Stomach smooth muscle (tissue), 2 donors: ENCODE results near the gene FKBP8.

ENCODE experiments used
- H3K27ac ChIP-seq: one replicate; pipeline ENCODE4 v1.7.0; 2013; ENCODE audit warnings: mild to moderate bottlenecking, low read length, inconsistent platforms
- H3K27me3 ChIP-seq, 2 donors: one replicate each; pipeline ENCODE4 v1.7.0; 2013; ENCODE audit warnings: low read length in 2 of 2; ENCODE audit not compliant: insufficient read depth in 2 of 2, control insufficient read depth in 1 of 2
- H3K36me3 ChIP-seq, 2 donors: one replicate each; pipeline ENCODE4 v1.7.0; 2013; ENCODE audit warnings: low read length in 2 of 2; ENCODE audit not compliant: control insufficient read depth in 2 of 2, insufficient read depth in 2 of 2
- H3K4me1 ChIP-seq: one replicate; pipeline ENCODE4 v1.7.0; 2013; ENCODE audit warnings: low read length; ENCODE audit not compliant: control insufficient read depth, insufficient read depth
- H3K4me3 ChIP-seq, 2 donors: one replicate each; pipeline ENCODE4 v1.7.0; 2013; ENCODE audit warnings: low read length in 2 of 2
- H3K9ac ChIP-seq, 2 donors: one replicate each; pipeline ENCODE4 v1.7.0; 2013; ENCODE audit warnings: low read length in 2 of 2, mild to moderate bottlenecking in 1 of 2
- H3K9me3 ChIP-seq, 2 donors: one replicate each; pipeline ENCODE4 v1.7.0; 2013; ENCODE audit warnings: low read length in 2 of 2; ENCODE audit not compliant: control insufficient read depth in 2 of 2
- donor health status: healthy.
- donor health status: Pancreatic carcinoma.

Gene FKBP8

GRCh38 chr19:18520848-18521691 lies 22.3 kb downstream of the FKBP8 start:
- Histone ChIP-seq H3K4me1 (peaks cover 13% of the 10 kb centered on the region), H3K36me3 (no peaks in the 10 kb centered on the region), H3K4me3 (peak overlapping the region; percentile 93 to 95), H3K27ac (peak overlapping the region; percentile 89), H3K27me3 (no peaks in the 10 kb centered on the region), H3K9me3 (no peaks in the 10 kb centered on the region), H3K9ac (peak overlapping the region; percentile 97 to 99)

GRCh38 chr19:18519962-18520847 lies 23.2 kb downstream of the FKBP8 start:
- Histone ChIP-seq H3K4me1 (peaks cover 16% of the 10 kb centered on the region), H3K27me3 (no peaks in the 10 kb centered on the region), H3K4me3 (peak overlapping the region; percentile 93 to 95), H3K9me3 (no peaks in the 10 kb centered on the region), H3K36me3 (no peaks in the 10 kb centered on the region), H3K27ac (peak overlapping the region; percentile 89), H3K9ac (peak overlapping the region; percentile 97 to 99)

GRCh38 chr19:18518639-18519038 lies 24.7 kb downstream of the FKBP8 start:
- Histone ChIP-seq H3K9ac (no peak overlapping the region), H3K27ac (no peak overlapping the region), H3K4me3 (no peak overlapping the region), H3K4me1 (peaks cover 26% of the 10 kb centered on the region), H3K9me3 (no peaks in the 10 kb centered on the region), H3K27me3 (no peaks in the 10 kb centered on the region), H3K36me3 (no peaks in the 10 kb centered on the region)

GRCh38 chr19:18517606-18518005 lies 25.8 kb downstream of the FKBP8 start:
- Histone ChIP-seq H3K36me3 (no peaks in the 10 kb centered on the region), H3K4me3 (no peak overlapping the region), H3K9me3 (no peaks in the 10 kb centered on the region), H3K9ac (no peak overlapping the region), H3K27me3 (no peaks in the 10 kb centered on the region), H3K27ac (no peak overlapping the region), H3K4me1 (peaks cover 31% of the 10 kb centered on the region)

- Histone ChIP-seq H3K4me3 (no peak overlapping the region), H3K9ac (no peak overlapping the region), H3K27ac (no peak overlapping the region), H3K9me3 (no peaks in the 10 kb centered on the region), H3K4me1 (peaks cover 30% of the 10 kb centered on the region), H3K36me3 (no peaks in the 10 kb centered on the region), H3K27me3 (no peaks in the 10 kb centered on the region)
These were observed 27.4 kb downstream of the FKBP8 start for GRCh38 chr19:18515959-18516358.

GRCh38 chr19:18514800-18515682 lies 28.3 kb downstream of the FKBP8 start:
- H3K9ac ChIP-seq = no peak overlapping the region
- H3K27me3 ChIP-seq = no peaks in the 10 kb centered on the region
- H3K4me1 ChIP-seq = peaks cover 28% of the 10 kb centered on the region
- H3K4me3 ChIP-seq = no peak overlapping the region
- H3K27ac ChIP-seq = no peak overlapping the region
- no peaks in the 10 kb centered on the region for H3K9me3 ChIP-seq
- no peaks in the 10 kb centered on the region for H3K36me3 ChIP-seq

- H3K9ac ChIP-seq = no peak overlapping the region
- no peaks in the 10 kb centered on the region for H3K36me3 ChIP-seq
- no peaks in the 10 kb centered on the region for H3K27me3 ChIP-seq
- H3K4me1 ChIP-seq = peaks cover 36% of the 10 kb centered on the region
- H3K4me3 ChIP-seq = no peak overlapping the region
- no peak overlapping the region for H3K27ac ChIP-seq
- no peaks in the 10 kb centered on the region for H3K9me3 ChIP-seq
These were observed 29.5 kb downstream of the FKBP8 start for GRCh38 chr19:18513868-18514267.

- no peaks in the 10 kb centered on the region for H3K27me3 ChIP-seq
- peaks cover 61% of the 10 kb centered on the region for H3K4me1 ChIP-seq
- H3K27ac ChIP-seq = no peak overlapping the region
- no peaks in the 10 kb centered on the region for H3K9me3 ChIP-seq
- H3K36me3 ChIP-seq = no peaks in the 10 kb centered on the region
- H3K9ac ChIP-seq = no peak overlapping the region
- H3K4me3 ChIP-seq = no peak overlapping the region
These were observed 33.2 kb downstream of the FKBP8 start for GRCh38 chr19:18510216-18510615.

- H3K4me3 ChIP-seq = no peak overlapping the region
- no peaks in the 10 kb centered on the region for H3K36me3 ChIP-seq
- H3K4me1 ChIP-seq = peaks cover 67% of the 10 kb centered on the region
- H3K9me3 ChIP-seq = no peaks in the 10 kb centered on the region
- H3K27ac ChIP-seq = no peak overlapping the region
- no peaks in the 10 kb centered on the region for H3K27me3 ChIP-seq
- no peak overlapping the region for H3K9ac ChIP-seq
These were observed 34.8 kb downstream of the FKBP8 start for GRCh38 chr19:18508585-18508984.

- H3K9ac ChIP-seq = no peak overlapping the region
- no peak overlapping the region for H3K27ac ChIP-seq
These were observed 35.5 kb downstream of the FKBP8 start for GRCh38 chr19:18507727-18508440.

More at GRCh38 chr19:18507727-18508440, 35.5 kb downstream of the FKBP8 start:
- no peak overlapping the region for H3K4me3 ChIP-seq
- H3K27me3 ChIP-seq = no peaks in the 10 kb centered on the region
- peaks cover 68% of the 10 kb centered on the region for H3K4me1 ChIP-seq
- H3K9me3 ChIP-seq = no peaks in the 10 kb centered on the region
- H3K36me3 ChIP-seq = no peaks in the 10 kb centered on the region
